ENCODE data around the gene PIK3R2. TPM values are rescaled to one million over a fixed set of nuclear protein-coding genes. Genes with fewer than 3 reads are reported as not detected.

PIK3R2 gene
- total RNA-seq, 2 experiments from 2014 or later: 3.2 to 20.5 TPM

GRCh38 chr19:18205200-18205892, 52.4 kb downstream of the PIK3R2 start:
- CTCF ChIA-PET (ENCODE audit: unreplicated experiment): interaction anchor here (0.9 to 1.4 kb wide), 2 partner anchors 74 to 123 kb away, joined by 3 read pairs; no protein-coding TSS in a partner anchor
- H3K79me2 ChIP-seq (ENCODE audit: insufficient read depth, low read depth, low read length): peaks cover 32% of the 10 kb centered on the region
- intact Hi-C loops (cut with micrococcal nuclease; ENCODE audit: unreplicated experiment): loop anchor here (2.0 kb wide), 2 partner anchors 73 to 117 kb away; partner anchors contain the start of gene LSM4
- peak overlapping the region; percentile 94 for H3K4me2 ChIP-seq (ENCODE audit: low read length)
- peaks cover 29% of the 10 kb centered on the region for H3K4me1 ChIP-seq (ENCODE audit: insufficient read depth, low read length, poor library complexity, severe bottlenecking)
- POLR2A ChIA-PET: interaction anchor here (0.6 to 2.7 kb wide), 12 partner anchors 11 to 418 kb away, joined by 3 to 8 read pairs (median 4); partner anchors contain the start of genes JUND and MPV17L2
- no TSS peak for BruUV-seq (replicated peaks)
- TF ChIP-seq CTCF (conservative IDR thresholded peaks at IDR 0.05; ENCODE audit: low read length): no peak
- TF ChIP-seq EZH2phosphoT487 (IDR thresholded peaks at IDR 0.05; ENCODE audit: borderline replicate concordance, low read depth, low read length): no peak
- peak; percentile 90 for DNase-seq (ENCODE audit: low spot score)
- H3K27ac ChIP-seq (ENCODE audit: low read depth, low read length, poor library complexity, severe bottlenecking): peak overlapping the region; percentile 84
- peak overlapping the region; percentile 41; the same call in 1 of the 2 replicates for H2AFZ ChIP-seq (ENCODE audit: low read length)
- H3K9me2 ChIP-seq (ENCODE audit: insufficient read depth, low read length): no peaks in the 10 kb centered on the region
- H4K20me1 ChIP-seq (ENCODE audit: insufficient read depth, low read length): no peaks in the 10 kb centered on the region; the same call in 1 of the 2 replicates
- peaks cover 21% of the 10 kb centered on the region for H3K36me3 ChIP-seq (ENCODE audit: insufficient read depth, low read length)
- peak overlapping the region; percentile 87 for H3K4me3 ChIP-seq (ENCODE audit: low read depth, low read length, poor library complexity, severe bottlenecking)
- no peaks in the 10 kb centered on the region for H3K9me3 ChIP-seq (ENCODE audit: low read length)

- peak overlapping the region; percentile 84 for H3K27ac ChIP-seq (ENCODE audit: low read depth, low read length, poor library complexity, severe bottlenecking)
- peaks cover 32% of the 10 kb centered on the region for H3K79me2 ChIP-seq (ENCODE audit: insufficient read depth, low read depth, low read length)
- no peaks in the 10 kb centered on the region; the same call in 1 of the 2 replicates for H4K20me1 ChIP-seq (ENCODE audit: insufficient read depth, low read length)
- intact Hi-C loops (cut with micrococcal nuclease; ENCODE audit: unreplicated experiment): no loop called here
- TF ChIP-seq EZH2phosphoT487 (IDR thresholded peaks at IDR 0.05; ENCODE audit: borderline replicate concordance, low read depth, low read length) (no peak), CTCF (conservative IDR thresholded peaks at IDR 0.05; ENCODE audit: low read length) (no peak)
- peak overlapping the region; percentile 94 for H3K4me2 ChIP-seq (ENCODE audit: low read length)
- no peaks in the 10 kb centered on the region for H3K9me3 ChIP-seq (ENCODE audit: low read length)
- ChIA-PET POLR2A (interaction anchor here (0.7 to 2.7 kb wide), 7 partner anchors 13 to 209 kb away, joined by 3 to 8 read pairs (median 3); partner anchors contain the start of gene MPV17L2), CTCF (ENCODE audit: unreplicated experiment) (interaction anchor here (0.9 to 1.4 kb wide), 2 partner anchors 74 to 123 kb away, joined by 3 read pairs; no protein-coding TSS in a partner anchor)
- no TSS peak for BruUV-seq (replicated peaks)
- H3K4me1 ChIP-seq (ENCODE audit: insufficient read depth, low read length, poor library complexity, severe bottlenecking): peaks cover 29% of the 10 kb centered on the region
- H3K36me3 ChIP-seq (ENCODE audit: insufficient read depth, low read length): peaks cover 15% of the 10 kb centered on the region
- DNase-seq (ENCODE audit: low spot score): no peak
- no peak overlapping the region for H2AFZ ChIP-seq (ENCODE audit: low read length)
- H3K4me3 ChIP-seq (ENCODE audit: low read depth, low read length, poor library complexity, severe bottlenecking): peak overlapping the region; percentile 87
- H3K9me2 ChIP-seq (ENCODE audit: insufficient read depth, low read length): no peaks in the 10 kb centered on the region
Measured at GRCh38 chr19:18206018-18206417, 53.1 kb downstream of the PIK3R2 start.

Measured in OCI-LY7 (cell line).